ENCODE data around the gene NGEF.

DNA sequence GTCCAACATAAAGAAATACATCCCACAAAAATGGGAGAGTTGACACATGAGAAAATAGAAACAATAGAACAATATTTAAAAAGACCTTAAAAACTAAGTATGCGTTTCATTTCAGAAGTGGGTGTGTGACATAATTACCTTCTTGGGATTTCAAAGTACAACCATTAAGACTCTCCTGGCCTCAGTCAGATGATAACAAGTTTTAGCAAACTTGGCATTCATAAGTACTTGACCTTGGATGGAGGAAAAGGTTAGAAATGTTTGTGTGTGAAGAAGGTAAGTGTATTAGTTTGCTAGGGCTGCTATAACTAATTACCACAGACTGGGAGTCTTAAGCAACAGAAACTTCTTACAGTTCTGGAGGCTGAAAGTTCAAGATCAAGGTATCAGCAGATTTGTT lies 4.9 kb upstream of the NGEF start:
- TF ChIP-seq POLR2A (IDR thresholded peaks at IDR 0.05): no peak
- TF ChIP-seq CTCF (IDR thresholded peaks at IDR 0.05): no peak
